ENCODE measurements around the gene ARHGAP26. TPM values are rescaled to one million over a fixed set of nuclear protein-coding genes. Genes with fewer than 3 reads are reported as not detected.

The ARHGAP26 gene
- total and polyA plus RNA-seq, 7 experiments from 2014 or later = 10.5 to 123 (median 22.7) TPM

DNA sequence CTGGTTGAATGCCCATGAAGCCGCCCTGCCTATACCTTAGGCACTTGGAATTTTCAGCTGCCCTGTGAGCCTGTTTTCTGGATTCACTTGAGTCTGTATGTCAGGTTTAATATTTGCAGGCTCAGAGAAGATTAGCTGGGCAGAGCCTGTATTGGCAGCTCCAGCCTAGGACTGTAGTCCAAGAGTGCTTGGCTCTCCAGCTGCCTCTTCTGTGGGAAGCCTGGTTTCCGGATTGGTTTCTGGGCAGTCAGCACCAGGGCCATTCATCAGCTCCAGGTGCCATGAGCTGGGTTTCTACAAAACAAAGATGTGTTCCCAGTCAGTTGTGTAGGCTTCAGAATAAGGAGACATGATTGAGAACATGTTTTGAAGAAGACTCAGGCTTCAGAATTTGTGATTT, 90.1 kb downstream of the ARHGAP26 start:
- intact Hi-C loops (cut with micrococcal nuclease) = no loop called here
- DNase-seq (no peak), ATAC-seq (no peak)
- Histone ChIP-seq H3K9me3 (ENCODE audit: control insufficient read depth in 2 of 3, low read length in 3 of 3) (no peaks in the 10 kb centered on the region), H3K27me3 (ENCODE audit: control insufficient read depth in 2 of 2, insufficient read depth in 2 of 2, low read length in 2 of 2) (no peaks in the 10 kb centered on the region), H3K27ac (ENCODE audit: low read depth, low read length) (no peak overlapping the region), H3K4me3 (ENCODE audit: low read length) (no peak overlapping the region), H3K36me3 (ENCODE audit: control insufficient read depth in 2 of 3, insufficient read depth in 3 of 3, low read length in 3 of 3) (no peaks in the 10 kb centered on the region), H3K4me1 (ENCODE audit: control insufficient read depth in 2 of 2, insufficient read depth in 2 of 2, low read length in 2 of 2) (peaks cover 0 to 25% of the 10 kb centered on the region in 2 donors)
- Mint-ChIP-seq H3K36me3 (no peaks in the 10 kb centered on the region), H3K9me3 (no peaks in the 10 kb centered on the region), H3K4me1 (peaks cover 27 to 61% (median 45%) of the 10 kb centered on the region in 7 donors), H3K4me3 (no peak overlapping the region), H3K27ac (no peak overlapping the region), H3K27me3 (no peaks in the 10 kb centered on the region)
- POLR2A ChIA-PET = no interaction called here
- CTCF ChIA-PET = interaction anchor here (0.8 to 1.4 kb wide), 4 partner anchors 10 to 111 kb away, joined by 3 to 6 read pairs (median 4); no protein-coding TSS in a partner anchor

DNA sequence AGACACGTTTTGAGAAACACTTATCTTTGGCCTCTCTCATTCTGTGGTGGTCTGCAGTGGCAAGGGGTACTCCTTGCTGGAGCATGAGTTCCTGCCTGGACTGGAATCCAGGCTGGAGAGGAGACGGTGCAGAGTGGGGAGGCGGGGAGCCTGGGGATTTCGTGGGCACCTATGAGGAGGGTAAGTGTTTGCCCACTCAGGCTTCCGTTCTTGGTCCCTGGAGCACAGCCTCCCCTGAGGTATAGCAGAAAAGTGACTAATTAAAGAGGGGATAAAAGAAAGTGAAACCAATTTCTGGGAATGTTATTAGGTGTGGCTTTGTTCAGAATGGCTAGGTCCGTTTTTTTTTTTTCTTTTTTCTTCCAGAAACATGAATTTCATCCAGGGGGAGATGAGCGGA, 90.8 kb downstream of the ARHGAP26 start:
- no peak overlapping the region for H3K27ac ChIP-seq (ENCODE audit: low read depth, low read length)
- H3K9me3 Mint-ChIP-seq = no peaks in the 10 kb centered on the region
- CTCF ChIA-PET = interaction anchor here (0.7 to 1.4 kb wide), 4 partner anchors 9 to 584 kb away, joined by 3 to 6 read pairs (median 4); no protein-coding TSS in a partner anchor
- H3K36me3 ChIP-seq (ENCODE audit: control insufficient read depth in 2 of 3, insufficient read depth in 3 of 3, low read length in 3 of 3) = no peaks in the 10 kb centered on the region
- peaks cover 27 to 64% (median 53%) of the 10 kb centered on the region in 7 donors for H3K4me1 Mint-ChIP-seq
- H3K36me3 Mint-ChIP-seq = no peaks in the 10 kb centered on the region
- no peak overlapping the region for H3K4me3 Mint-ChIP-seq
- H3K27me3 ChIP-seq (ENCODE audit: control insufficient read depth in 2 of 2, insufficient read depth in 2 of 2, low read length in 2 of 2) = no peaks in the 10 kb centered on the region
- no peaks in the 10 kb centered on the region for H3K27me3 Mint-ChIP-seq
- peaks cover 0 to 20% of the 10 kb centered on the region in 2 donors for H3K4me1 ChIP-seq (ENCODE audit: control insufficient read depth in 2 of 2, insufficient read depth in 2 of 2, low read length in 2 of 2)
- intact Hi-C loops (cut with micrococcal nuclease) = no loop called here
- no peaks in the 10 kb centered on the region for H3K9me3 ChIP-seq (ENCODE audit: control insufficient read depth in 2 of 3, low read length in 3 of 3)
- POLR2A ChIA-PET = interaction anchor here (0.7 kb wide), 1 partner anchor 10 kb away, joined by 5 read pairs; no protein-coding TSS in a partner anchor
- peak overlapping the region in 2 of 9 donors; percentile 19 to 52 for H3K27ac Mint-ChIP-seq
- DNase-seq = no peak
- no peak overlapping the region for H3K4me3 ChIP-seq (ENCODE audit: low read length)
- no peak for ATAC-seq

DNA sequence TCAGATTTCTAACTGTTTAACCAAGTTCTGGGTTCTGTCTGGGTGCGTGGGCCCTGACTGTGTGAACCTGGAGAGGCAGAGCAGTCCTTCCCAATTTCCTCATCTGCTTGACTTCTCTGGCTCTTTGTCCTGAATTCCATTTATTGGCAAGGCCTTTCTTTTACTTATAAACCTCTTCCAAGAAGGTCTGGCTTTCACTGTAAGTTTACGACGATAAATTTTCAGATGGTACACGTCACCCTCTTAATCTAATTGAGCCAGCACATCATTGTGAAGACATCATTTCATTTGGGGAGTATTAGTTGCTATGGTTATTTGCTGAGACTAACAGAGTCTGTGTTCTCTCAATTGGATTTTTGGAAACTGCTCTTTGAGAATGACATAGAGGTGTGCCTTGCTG, 92.4 kb downstream of the ARHGAP26 start:
- H3K4me1 Mint-ChIP-seq = peaks cover 34 to 68% (median 54%) of the 10 kb centered on the region in 7 donors
- intact Hi-C loops (cut with micrococcal nuclease) = no loop called here

DNA sequence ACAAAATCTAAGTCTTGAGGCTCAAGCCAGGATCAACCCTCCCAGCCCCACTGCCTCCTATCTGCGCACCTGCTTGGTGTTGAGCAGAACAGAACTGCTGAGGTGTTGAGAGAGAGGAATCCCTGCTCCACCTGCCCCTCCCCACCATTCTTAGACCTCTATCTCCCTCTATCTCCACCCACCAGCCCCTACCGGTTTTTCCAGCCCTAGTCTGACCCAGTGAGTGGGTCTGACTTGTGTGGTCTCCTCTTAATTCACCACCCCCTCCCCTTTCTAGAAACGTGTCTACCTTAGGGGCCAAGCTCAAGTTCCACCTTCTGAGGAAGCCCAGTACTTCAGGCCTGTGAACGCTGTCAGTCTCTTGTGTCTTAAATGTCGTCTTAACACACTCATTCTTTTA, 93.7 kb downstream of the ARHGAP26 start:
- intact Hi-C loops (cut with micrococcal nuclease) = no loop called here
- Mint-ChIP-seq H3K27ac (peak overlapping the region; percentile 39 to 92 (median 84)), H3K4me1 (peaks cover 29 to 62% (median 55%) of the 10 kb centered on the region in 7 donors), H3K27me3 (no peaks in the 10 kb centered on the region), H3K4me3 (peak overlapping the region in 8 of 10 donors; percentile 14 to 62 (median 44)), H3K9me3 (no peaks in the 10 kb centered on the region), H3K36me3 (no peaks in the 10 kb centered on the region)
- H3K9me3 ChIP-seq (ENCODE audit: control insufficient read depth in 2 of 3, low read length in 3 of 3) = no peaks in the 10 kb centered on the region
- H3K4me3 ChIP-seq (ENCODE audit: low read length) = no peak overlapping the region
- peaks cover 0 to 12% of the 10 kb centered on the region in 2 donors for H3K4me1 ChIP-seq (ENCODE audit: control insufficient read depth in 2 of 2, insufficient read depth in 2 of 2, low read length in 2 of 2)
- CTCF ChIA-PET = interaction anchor here (3.0 kb wide), 1 partner anchor 115 kb away, joined by 24 read pairs; no protein-coding TSS in a partner anchor
- DNase-seq (no peak), ATAC-seq (no peak)
- H3K36me3 ChIP-seq (ENCODE audit: control insufficient read depth in 2 of 3, insufficient read depth in 3 of 3, low read length in 3 of 3) = no peaks in the 10 kb centered on the region
- peak overlapping the region; percentile 20 for H3K27ac ChIP-seq (ENCODE audit: low read depth, low read length)
- H3K27me3 ChIP-seq (ENCODE audit: control insufficient read depth in 2 of 2, insufficient read depth in 2 of 2, low read length in 2 of 2) = no peaks in the 10 kb centered on the region
- POLR2A ChIA-PET = interaction anchor here (0.6 to 1.0 kb wide), 2 partner anchors 65 to 869 kb away, joined by 3 to 4 read pairs; no protein-coding TSS in a partner anchor

More for the DNA sequence above, 92.4 kb downstream of the ARHGAP26 start:
- Mint-ChIP-seq H3K27me3 (no peaks in the 10 kb centered on the region), H3K9me3 (no peaks in the 10 kb centered on the region), H3K27ac (peak overlapping the region in 4 of 9 donors; percentile 9 to 74 (median 22)), H3K4me3 (no peak overlapping the region), H3K36me3 (no peaks in the 10 kb centered on the region)
- POLR2A ChIA-PET = no interaction called here
- no peaks in the 10 kb centered on the region for H3K9me3 ChIP-seq (ENCODE audit: control insufficient read depth in 2 of 3, low read length in 3 of 3)
- H3K36me3 ChIP-seq (ENCODE audit: control insufficient read depth in 2 of 3, insufficient read depth in 3 of 3, low read length in 3 of 3) = no peaks in the 10 kb centered on the region
- DNase-seq (no peak), ATAC-seq (no peak)
- H3K27me3 ChIP-seq (ENCODE audit: control insufficient read depth in 2 of 2, insufficient read depth in 2 of 2, low read length in 2 of 2) = no peaks in the 10 kb centered on the region
- CTCF ChIA-PET = interaction anchor here (1.0 kb wide), 1 partner anchor 115 kb away, joined by 3 read pairs; no protein-coding TSS in a partner anchor
- H3K4me3 ChIP-seq (ENCODE audit: low read length) = no peak overlapping the region
- H3K27ac ChIP-seq (ENCODE audit: low read depth, low read length) = no peak overlapping the region
- peaks cover 0 to 17% of the 10 kb centered on the region in 2 donors for H3K4me1 ChIP-seq (ENCODE audit: control insufficient read depth in 2 of 2, insufficient read depth in 2 of 2, low read length in 2 of 2)

DNA sequence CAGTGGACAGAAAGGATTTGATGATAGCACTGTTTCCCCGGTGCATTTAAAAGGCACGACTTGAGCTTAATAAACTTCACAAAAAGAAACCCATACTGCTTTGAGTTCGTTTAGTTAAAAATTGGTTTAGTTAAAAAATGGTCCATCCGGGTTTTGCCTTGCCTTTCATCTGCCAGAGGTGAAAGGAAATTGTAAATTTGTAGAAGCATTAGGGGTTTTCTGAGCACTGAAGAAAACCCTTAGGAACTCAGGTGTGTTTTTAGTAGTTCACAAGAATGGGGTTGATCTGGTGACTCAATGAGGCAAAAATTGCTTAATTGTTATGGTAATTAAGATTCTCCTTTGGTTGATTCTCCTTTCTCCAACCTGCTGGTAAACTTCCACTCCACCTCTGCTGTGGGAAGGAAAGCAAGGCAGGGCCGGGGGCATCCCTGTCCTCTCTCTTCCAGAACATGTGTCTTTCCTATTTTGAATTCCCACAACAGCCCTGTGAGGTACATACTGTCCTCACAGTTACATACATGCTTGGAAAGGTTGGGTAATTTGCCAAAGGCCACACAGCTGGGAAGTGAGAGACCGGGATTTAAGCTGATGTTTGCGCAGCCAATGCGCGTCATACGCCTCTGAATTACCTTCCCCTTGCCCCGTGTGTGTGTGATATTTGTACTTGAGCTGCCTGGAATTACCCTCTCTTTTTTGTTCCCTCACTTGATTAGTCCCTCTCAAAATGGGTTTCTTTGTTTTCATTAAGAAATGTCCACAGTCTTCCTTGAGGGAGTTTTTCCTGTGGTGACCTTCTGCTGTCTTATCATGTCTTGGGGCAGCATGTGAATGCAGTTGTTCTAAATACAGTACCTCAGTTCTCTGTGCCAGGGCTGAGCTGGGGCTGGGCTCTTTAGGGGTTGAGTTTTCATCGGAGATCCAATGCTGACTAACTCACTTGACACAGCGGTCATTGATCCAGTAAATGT, 94.4 kb downstream of the ARHGAP26 start:
- H3K27ac ChIP-seq (ENCODE audit: low read depth, low read length) = peak overlapping the region; percentile 20
- CTCF ChIA-PET = interaction anchor here (1.1 to 3.0 kb wide), 6 partner anchors 11 to 151 kb away, joined by 4 to 24 read pairs (median 4); no protein-coding TSS in a partner anchor
- H3K36me3 Mint-ChIP-seq = no peaks in the 10 kb centered on the region
- POLR2A ChIA-PET = interaction anchor here (0.6 to 1.0 kb wide), 3 partner anchors 66 to 869 kb away, joined by 3 to 4 read pairs (median 3); partner anchors contain the start of gene ARHGAP26
- DNase-seq = peak in 2 of 9 donors; percentile 6 to 25
- intact Hi-C loops (cut with micrococcal nuclease) = loop anchor here in 1 of 2 donors (5.0 kb wide), 1 partner anchor 207 kb away; no protein-coding TSS in a partner anchor
- H3K4me1 Mint-ChIP-seq = peaks cover 29 to 59% (median 55%) of the 10 kb centered on the region in 7 donors
- no peak overlapping the region for H3K4me3 ChIP-seq (ENCODE audit: low read length)
- peak overlapping the region; percentile 39 to 92 (median 84) for H3K27ac Mint-ChIP-seq
- no peaks in the 10 kb centered on the region for H3K9me3 ChIP-seq (ENCODE audit: control insufficient read depth in 2 of 3, low read length in 3 of 3)
- peak overlapping the region in 8 of 10 donors; percentile 14 to 62 (median 44) for H3K4me3 Mint-ChIP-seq
- no peaks in the 10 kb centered on the region for H3K9me3 Mint-ChIP-seq
- no peaks in the 10 kb centered on the region for H3K27me3 ChIP-seq (ENCODE audit: control insufficient read depth in 2 of 2, insufficient read depth in 2 of 2, low read length in 2 of 2)
- peak; percentile 22 for ATAC-seq
- no peaks in the 10 kb centered on the region for H3K27me3 Mint-ChIP-seq
- H3K36me3 ChIP-seq (ENCODE audit: control insufficient read depth in 2 of 3, insufficient read depth in 3 of 3, low read length in 3 of 3) = no peaks in the 10 kb centered on the region
- peaks cover 0 to 12% of the 10 kb centered on the region in 2 donors for H3K4me1 ChIP-seq (ENCODE audit: control insufficient read depth in 2 of 2, insufficient read depth in 2 of 2, low read length in 2 of 2)

DNA sequence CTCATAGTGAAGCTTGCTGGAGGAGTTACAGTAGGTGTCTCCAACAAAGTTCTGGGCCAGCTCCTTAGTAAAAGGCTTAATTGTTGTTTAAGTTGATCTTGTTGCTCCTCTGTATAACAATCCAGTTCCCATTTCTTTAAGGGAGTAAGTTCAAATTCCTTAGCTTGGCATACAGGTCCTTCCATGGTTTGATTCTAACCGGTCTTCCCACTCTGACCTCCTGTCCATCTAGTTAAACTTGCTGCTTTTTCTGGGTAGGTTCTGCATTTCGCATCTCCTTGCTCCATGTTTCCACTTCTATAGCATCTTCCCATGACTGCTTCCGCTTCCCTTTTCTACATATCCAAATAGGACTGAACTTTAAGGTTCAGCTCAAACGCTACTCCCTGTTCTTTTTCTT, 95.5 kb downstream of the ARHGAP26 start:
- H3K36me3 Mint-ChIP-seq = no peaks in the 10 kb centered on the region
- Histone ChIP-seq H3K4me3 (ENCODE audit: low read length) (no peak overlapping the region), H3K27ac (ENCODE audit: low read depth, low read length) (no peak overlapping the region), H3K9me3 (ENCODE audit: control insufficient read depth in 2 of 3, low read length in 3 of 3) (no peaks in the 10 kb centered on the region), H3K36me3 (ENCODE audit: control insufficient read depth in 2 of 3, insufficient read depth in 3 of 3, low read length in 3 of 3) (no peaks in the 10 kb centered on the region), H3K4me1 (ENCODE audit: control insufficient read depth in 2 of 2, insufficient read depth in 2 of 2, low read length in 2 of 2) (peaks cover 0 to 12% of the 10 kb centered on the region in 2 donors), H3K27me3 (ENCODE audit: control insufficient read depth in 2 of 2, insufficient read depth in 2 of 2, low read length in 2 of 2) (no peaks in the 10 kb centered on the region)
- peak overlapping the region in 2 of 9 donors; percentile 12 to 44 for H3K27ac Mint-ChIP-seq
- CTCF ChIA-PET = interaction anchor here (0.5 to 3.0 kb wide), 6 partner anchors 12 to 152 kb away, joined by 3 to 24 read pairs (median 4); no protein-coding TSS in a partner anchor
- DNase-seq (no peak), ATAC-seq (no peak)
- POLR2A ChIA-PET = interaction anchor here (1.0 kb wide), 1 partner anchor 95 kb away, joined by 3 read pairs; the partner anchor contains the start of gene ARHGAP26
- intact Hi-C loops (cut with micrococcal nuclease) = loop anchor here in 1 of 2 donors (2.0 to 5.0 kb wide), 2 partner anchors 23 to 208 kb away; no protein-coding TSS in a partner anchor
- H3K4me3 Mint-ChIP-seq = no peak overlapping the region
- peaks cover 29 to 61% (median 53%) of the 10 kb centered on the region in 7 donors for H3K4me1 Mint-ChIP-seq
- H3K9me3 Mint-ChIP-seq = no peaks in the 10 kb centered on the region
- no peaks in the 10 kb centered on the region for H3K27me3 Mint-ChIP-seq

Measured in naive thymus-derived CD4-positive, alpha-beta T cell (primary cell).